SU-DHL-6 (cell line): ENCODE measurements around the gene TMEM141.
"Not testable (repeated sequence)": the region's sequence is repeated elsewhere in the genome, so short reads cannot be mapped to it uniquely, and the experiment has no call there.

Source experiments
- H2AFZ ChIP-seq: fragments of 200-600 bp; sonication (generic); 2 replicates; pipeline ENCODE4 v1.6.1; 2014; ENCODE audit warnings: low read depth, mild to moderate bottlenecking, moderate library complexity, mixed read lengths, antibody characterized with exemption, low read length; ENCODE audit not compliant: severe bottlenecking
- H3F3A ChIP-seq: fragments of 200-600 bp; shearing (Covaris generic); 2 replicates; pipeline ENCODE4 v1.6.0; 2016; ENCODE audit warnings: antibody characterized with exemption, mild to moderate bottlenecking; ENCODE audit not compliant: insufficient read depth
- H3K27ac ChIP-seq: fragments of 200-600 bp; sonication (generic); 2 replicates; pipeline ENCODE4 v1.5.1; 2016; ENCODE audit warnings: low read depth, mild to moderate bottlenecking, low read length, moderate library complexity, mixed read lengths
- H3K27me3 ChIP-seq: fragments of 200-600 bp; sonication (generic), shearing (Covaris generic); 2 replicates; pipeline ENCODE4 v1.6.0; 2014; ENCODE audit warnings: mild to moderate bottlenecking, low read length
- H3K36me3 ChIP-seq: fragments of 200-600 bp; sonication (generic); 2 replicates; pipeline ENCODE4 v1.6.1; 2014; ENCODE audit warnings: mild to moderate bottlenecking, low read length, mixed read lengths
- H3K4me2 ChIP-seq: fragments of 300-600, 200-600 bp; shearing (Covaris generic), sonication (generic); 2 replicates; pipeline ENCODE4 v1.6.0; 2014; ENCODE audit warnings: low read length, low read depth, mild to moderate bottlenecking; ENCODE audit not compliant: poor library complexity, severe bottlenecking
- H3K4me3 ChIP-seq: fragments of 200-600 bp; sonication (generic); 2 replicates; pipeline ENCODE4 v1.5.1; 2014; ENCODE audit warnings: antibody characterized with exemption, low read length, mild to moderate bottlenecking, mixed read lengths; ENCODE audit not compliant: insufficient read depth, poor library complexity, severe bottlenecking
- H3K79me2 ChIP-seq: fragments of 200-600 bp; sonication (generic); 2 replicates; pipeline ENCODE4 v1.6.1; 2014; ENCODE audit warnings: mild to moderate bottlenecking, low read length, moderate library complexity; ENCODE audit not compliant: insufficient read depth
- H3K9ac ChIP-seq: fragments of 200-600 bp; sonication (generic); 2 replicates; pipeline ENCODE4 v1.7.0; 2014; ENCODE audit warnings: mild to moderate bottlenecking, low read length
- H3K9me2 ChIP-seq: fragments of 200-600 bp; sonication (generic); replicated peaks from 2 replicates; pipeline ENCODE4 v1.6.1; 2014; ENCODE audit warnings: low read length; ENCODE audit not compliant: insufficient read depth
- H3K9me3 ChIP-seq: fragments of 200-600 bp; sonication (generic); 2 replicates; pipeline ENCODE4 v1.6.1; 2014; ENCODE audit warnings: low read length, mixed read lengths; ENCODE audit not compliant: insufficient read depth
- H4K20me1 ChIP-seq: fragments of 200-600 bp; sonication (generic); 2 replicates; pipeline ENCODE4 v1.6.1; 2014; ENCODE audit warnings: low read depth, mild to moderate bottlenecking, antibody characterized with exemption, low read length, moderate library complexity, mixed read lengths
- EZH2phosphoT487 ChIP-seq: fragments of 200-600 bp; sonication (generic), shearing (Covaris generic); conservative IDR thresholded peaks from 2 replicates; pipeline ENCODE4 v1.6.1; 2018; ENCODE audit warnings: mild to moderate bottlenecking, antibody characterized with exemption, low read length, moderate library complexity, mixed read lengths
- TF ChIP-seq, protein P1 (sequence below): fragments of 200-600 bp; sonication (generic); IDR thresholded peaks from one replicate; pipeline ENCODE4 v1.5.1; 2017; ENCODE audit warnings: antibody characterized with exemption, mild to moderate bottlenecking, low read length, moderate library complexity; ENCODE audit not compliant: insufficient read depth, poor library complexity, severe bottlenecking

The TMEM141 gene

DNA sequence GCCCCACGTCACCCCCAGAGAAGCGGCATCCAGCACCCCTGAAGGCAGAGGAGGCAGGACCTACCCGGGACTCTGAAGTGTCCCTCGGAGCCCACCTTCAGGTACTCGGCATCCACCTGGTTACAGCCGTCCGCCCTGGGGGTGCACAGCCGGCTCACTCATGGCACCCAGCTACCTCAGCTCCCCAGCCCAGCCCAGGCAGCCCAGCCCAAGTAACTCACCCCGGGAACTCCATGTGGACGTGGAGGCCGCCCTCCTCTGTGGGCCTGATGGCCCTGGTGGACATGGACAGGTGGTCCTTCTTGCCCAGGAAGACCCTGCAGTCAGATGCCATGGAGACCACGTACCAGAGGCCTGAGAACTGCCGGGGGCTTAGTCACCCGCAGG is 27.5 kb upstream of the TMEM141 start:
- no peaks in the 10 kb centered on the region for H3K27me3 ChIP-seq
- no peak overlapping the region for H3K9ac ChIP-seq
- TF ChIP-seq, protein P1, sequence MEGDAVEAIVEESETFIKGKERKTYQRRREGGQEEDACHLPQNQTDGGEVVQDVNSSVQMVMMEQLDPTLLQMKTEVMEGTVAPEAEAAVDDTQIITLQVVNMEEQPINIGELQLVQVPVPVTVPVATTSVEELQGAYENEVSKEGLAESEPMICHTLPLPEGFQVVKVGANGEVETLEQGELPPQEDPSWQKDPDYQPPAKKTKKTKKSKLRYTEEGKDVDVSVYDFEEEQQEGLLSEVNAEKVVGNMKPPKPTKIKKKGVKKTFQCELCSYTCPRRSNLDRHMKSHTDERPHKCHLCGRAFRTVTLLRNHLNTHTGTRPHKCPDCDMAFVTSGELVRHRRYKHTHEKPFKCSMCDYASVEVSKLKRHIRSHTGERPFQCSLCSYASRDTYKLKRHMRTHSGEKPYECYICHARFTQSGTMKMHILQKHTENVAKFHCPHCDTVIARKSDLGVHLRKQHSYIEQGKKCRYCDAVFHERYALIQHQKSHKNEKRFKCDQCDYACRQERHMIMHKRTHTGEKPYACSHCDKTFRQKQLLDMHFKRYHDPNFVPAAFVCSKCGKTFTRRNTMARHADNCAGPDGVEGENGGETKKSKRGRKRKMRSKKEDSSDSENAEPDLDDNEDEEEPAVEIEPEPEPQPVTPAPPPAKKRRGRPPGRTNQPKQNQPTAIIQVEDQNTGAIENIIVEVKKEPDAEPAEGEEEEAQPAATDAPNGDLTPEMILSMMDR: no peak
- no peak for TF ChIP-seq EZH2phosphoT487
- no peak overlapping the region for H3K4me2 ChIP-seq
- no peaks in the 10 kb centered on the region for H3K79me2 ChIP-seq
- H3K27ac ChIP-seq: no peak overlapping the region
- no peaks in the 10 kb centered on the region for H3K36me3 ChIP-seq
- no peaks in the 10 kb centered on the region for H3K9me3 ChIP-seq
- no peak overlapping the region for H2AFZ ChIP-seq
- no peak overlapping the region for H3K4me3 ChIP-seq
- no peaks in the 10 kb centered on the region for H3K9me2 ChIP-seq
- H3F3A ChIP-seq: peaks cover 6% of the 10 kb centered on the region
- H4K20me1 ChIP-seq: no peaks in the 10 kb centered on the region

DNA sequence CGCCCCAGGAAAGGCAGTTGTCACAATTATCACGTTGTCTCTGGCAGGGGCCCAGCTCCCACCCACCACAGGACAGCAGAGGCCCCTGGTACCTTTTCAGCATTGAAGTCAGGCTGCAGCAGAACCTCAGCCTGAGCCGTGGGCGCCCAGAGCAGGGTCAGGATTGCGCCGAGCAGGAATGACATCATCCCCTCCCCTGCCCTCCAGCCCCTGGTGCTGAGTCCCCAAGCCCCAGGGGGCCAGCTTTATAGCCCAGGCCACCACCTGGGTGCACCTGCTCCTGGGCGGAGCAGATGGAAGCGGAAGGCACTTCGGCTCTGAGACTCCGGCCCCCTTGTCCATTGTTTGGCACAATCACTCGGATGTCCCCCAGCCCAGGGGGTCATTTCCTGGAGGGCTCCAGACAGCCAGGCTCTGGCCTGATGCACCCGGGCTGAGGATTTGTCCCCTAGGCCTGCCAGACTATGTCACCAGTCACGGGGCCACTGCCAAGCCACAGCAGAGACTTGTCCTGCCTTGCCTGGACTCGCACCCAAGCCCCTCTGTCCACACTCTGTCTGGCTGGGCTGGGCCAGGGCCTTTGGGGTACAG is 26.7 kb upstream of the TMEM141 start, which contains the start of gene LCN15:
Gene LCN15 (minus strand): TSS at position 218 of the 591 bp plus-strand sequence. CDS start 30 bp downstream, at position 188.
- Histone ChIP-seq H4K20me1 (no peaks in the 10 kb centered on the region), H3K9ac (no peak within 1 kb of the TSS), H3K27me3 (no peaks in the 10 kb centered on the region), H3K79me2 (no peaks in the 10 kb centered on the region), H3K9me2 (no peaks in the 10 kb centered on the region), H3K27ac (no peak within 1 kb of the TSS), H3K9me3 (no peaks in the 10 kb centered on the region), H3K36me3 (no peaks in the 10 kb centered on the region), H3K4me2 (no peak within 1 kb of the TSS), H2AFZ (no peak within 1 kb of the TSS), H3K4me3 (no peak within 1 kb of the TSS), H3F3A (peaks cover 6% of the 10 kb centered on the region)
- TF ChIP-seq, protein P1: no peak
- TF ChIP-seq EZH2phosphoT487: no peak

DNA sequence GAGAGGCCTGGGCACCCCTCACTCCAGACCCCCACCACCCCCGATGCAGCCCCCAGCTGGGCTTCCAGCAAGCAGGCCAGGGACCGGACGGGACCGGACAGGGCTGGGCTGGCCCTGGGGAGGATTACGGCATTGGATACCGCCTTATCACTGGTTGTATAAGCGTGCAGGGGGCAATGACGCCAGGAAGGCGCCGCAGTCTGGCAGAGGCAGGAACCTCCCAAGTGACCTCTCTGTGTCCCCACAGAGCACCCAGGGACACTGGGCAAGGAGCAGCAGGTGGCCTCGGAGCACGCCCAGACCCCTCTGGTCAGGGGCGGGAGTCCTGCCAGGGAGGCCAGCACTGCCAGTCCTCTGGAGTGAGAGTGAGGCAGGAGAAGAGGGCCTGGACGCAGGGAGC is 26.1 kb upstream of the TMEM141 start:
- H3K4me3 ChIP-seq: no peak overlapping the region
- no peaks in the 10 kb centered on the region for H3K9me2 ChIP-seq
- H3K27me3 ChIP-seq: no peaks in the 10 kb centered on the region
- no peaks in the 10 kb centered on the region for H3K9me3 ChIP-seq
- H2AFZ ChIP-seq: no peak overlapping the region
- peaks cover 6% of the 10 kb centered on the region for H3F3A ChIP-seq
- no peak overlapping the region for H3K27ac ChIP-seq
- no peaks in the 10 kb centered on the region for H3K36me3 ChIP-seq
- no peak overlapping the region for H3K4me2 ChIP-seq
- H3K9ac ChIP-seq: no peak overlapping the region
- no peaks in the 10 kb centered on the region for H4K20me1 ChIP-seq
- TF ChIP-seq, protein P1: no peak
- no peak for TF ChIP-seq EZH2phosphoT487
- no peaks in the 10 kb centered on the region for H3K79me2 ChIP-seq

DNA sequence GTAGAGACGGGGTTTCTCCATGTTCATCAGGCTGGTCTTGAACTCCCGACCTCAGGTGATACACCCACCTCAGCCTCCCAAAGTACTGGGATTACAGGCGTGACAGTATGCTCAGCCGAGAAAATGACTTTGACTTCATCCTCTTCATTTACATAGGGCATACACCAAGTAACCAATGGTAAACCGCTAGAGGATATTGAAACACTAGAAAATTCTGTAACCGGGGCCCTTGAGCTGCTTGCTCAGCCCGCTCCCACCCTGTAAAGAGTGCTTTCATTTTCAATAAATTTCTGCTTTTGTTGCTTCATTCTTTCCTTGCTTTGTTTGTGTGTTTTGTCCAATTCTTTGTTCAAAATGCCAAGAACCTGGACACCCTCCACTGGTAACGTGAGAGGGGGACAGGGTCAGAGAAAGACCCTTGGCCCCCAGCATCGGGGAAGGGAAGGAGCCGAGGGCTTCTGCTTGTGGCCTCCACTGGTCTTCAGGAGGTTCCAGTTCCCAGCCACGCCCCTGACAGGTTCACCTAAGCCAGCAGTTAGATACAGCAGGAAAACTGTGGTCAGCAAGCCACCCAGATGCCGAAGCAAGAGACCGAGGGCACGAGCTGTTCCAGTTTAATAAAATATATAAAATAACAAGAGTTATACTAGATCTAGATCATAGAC is 25.3 kb upstream of the TMEM141 start:
- H3K36me3 ChIP-seq, H3K27me3 ChIP-seq, H3K4me3 ChIP-seq, H3K9ac ChIP-seq, H3K4me2 ChIP-seq, H3K79me2 ChIP-seq, H3K27ac ChIP-seq, H3F3A ChIP-seq, H3K9me2 ChIP-seq, H2AFZ ChIP-seq, H4K20me1 ChIP-seq, H3K9me3 ChIP-seq: not testable (repeated sequence)

DNA sequence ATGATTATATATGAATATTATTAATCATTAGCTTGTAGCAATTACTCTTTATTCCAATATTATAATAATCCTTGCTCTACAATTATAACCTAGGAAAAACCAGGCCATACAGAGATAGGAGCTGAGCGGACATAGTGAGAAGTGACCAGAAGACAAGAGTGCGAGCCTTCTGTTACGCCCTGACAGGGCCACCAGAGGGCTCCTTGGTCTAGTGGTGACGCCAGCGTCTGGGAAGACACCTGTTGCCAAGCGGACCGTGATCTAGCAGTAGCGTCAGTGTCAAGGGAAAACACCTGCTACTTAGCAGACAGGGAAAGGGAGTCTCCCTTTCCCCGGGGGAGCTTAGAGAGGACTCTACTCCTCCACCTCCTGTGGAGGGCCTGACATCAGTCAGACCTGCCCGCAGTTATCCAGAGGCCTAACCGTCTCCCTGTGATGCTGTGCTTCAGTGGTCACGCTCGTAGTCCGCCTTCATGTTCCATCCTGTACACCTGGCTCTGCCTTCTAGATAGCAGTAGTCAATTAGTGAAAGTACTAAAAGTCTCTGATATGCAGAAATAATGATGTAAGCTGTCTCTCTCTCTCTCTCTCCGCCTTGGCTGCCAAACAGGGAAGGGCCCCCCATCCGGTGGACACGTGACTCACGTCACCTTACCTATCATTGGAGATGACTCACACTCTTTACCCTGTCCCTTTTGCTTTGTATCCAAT is 24.6 kb upstream of the TMEM141 start:
- H3K27me3 ChIP-seq, H3K4me2 ChIP-seq, H3K36me3 ChIP-seq, H3K9me2 ChIP-seq, H3K79me2 ChIP-seq, H3K4me3 ChIP-seq, H3K27ac ChIP-seq, H3K9ac ChIP-seq, H3F3A ChIP-seq, H2AFZ ChIP-seq, H3K9me3 ChIP-seq, H4K20me1 ChIP-seq: not testable (repeated sequence)
